ENCODE data around the gene CACNA1I. TPM values are rescaled to one million over a fixed set of nuclear protein-coding genes. Genes with fewer than 3 reads are reported as not detected.

Gene CACNA1I
- total and polyA plus RNA-seq, 11 donors: 0.01 to 0.07 (median 0.04) TPM; not detected in 6

DNA sequence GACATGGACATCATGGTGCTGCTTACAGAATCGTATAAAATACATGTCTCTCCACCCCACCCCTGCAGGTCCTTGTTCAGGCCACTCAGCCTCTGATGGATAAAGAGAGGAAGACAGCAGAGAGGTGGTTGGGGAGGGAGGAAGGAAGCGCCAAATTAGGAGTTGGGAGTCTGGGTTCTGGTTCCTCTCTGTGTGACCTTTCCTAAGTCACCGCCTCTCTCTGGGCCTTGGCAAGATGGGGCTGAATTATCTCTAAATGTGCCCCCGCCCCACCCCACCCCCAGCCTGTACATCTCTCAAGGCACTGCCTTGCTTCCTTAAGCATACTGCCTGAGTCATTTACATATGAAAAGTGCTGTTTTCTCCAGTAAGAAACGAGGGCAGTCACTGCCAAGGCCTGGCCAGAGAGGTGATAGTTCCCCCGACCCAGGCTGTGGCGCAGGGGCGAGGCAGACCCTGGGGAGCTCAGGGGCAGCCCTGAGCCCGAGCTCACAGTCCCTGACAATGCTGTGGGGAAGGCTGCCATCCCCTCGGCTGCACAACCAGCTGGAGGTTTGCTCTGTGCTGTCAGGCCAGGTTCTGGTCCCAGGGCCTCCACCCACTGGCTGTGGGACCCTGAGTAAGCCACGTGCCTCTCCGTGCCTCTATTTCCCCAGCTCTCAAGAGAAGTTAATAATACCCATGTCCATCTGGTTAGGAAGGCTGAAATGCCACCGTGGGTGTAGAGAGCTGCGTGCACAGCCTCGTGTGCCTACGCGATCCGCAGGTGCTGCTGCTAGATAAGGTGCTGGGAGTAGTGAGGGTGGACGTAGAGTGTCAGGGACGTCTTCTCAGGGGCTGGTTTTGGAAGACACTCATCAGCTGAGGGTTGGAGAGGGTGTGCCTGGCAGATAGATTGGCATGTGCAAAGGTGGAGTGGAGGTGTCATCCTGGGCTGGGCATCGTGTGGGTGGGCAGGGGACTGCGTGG is 55.3 kb downstream of the CACNA1I start:
- ATAC-seq: no peak
- H3K27me3 ChIP-seq: peaks cover 5 to 90% (median 31%) of the 10 kb centered on the region in 9 donors
- H3K9me3 ChIP-seq: no peaks in the 10 kb centered on the region
- H3K4me1 ChIP-seq: no peaks in the 10 kb centered on the region
- H3K27ac ChIP-seq: no peak overlapping the region
- WGBS, 4 donors: 48 to 60% (median 52%) methylated on average over 17 to 22 of the region's 22 CpGs
- DNase-seq: peak in 1 of 5 donors; percentile 27
- H3K4me3 ChIP-seq: no peak overlapping the region
- intact Hi-C loops (cut with DNase I): loop anchor here in 1 of 10 donors (10.0 kb wide), 1 partner anchor 399 kb away; no protein-coding TSS in a partner anchor
- no peak for TF ChIP-seq POLR2A (IDR thresholded peaks at IDR 0.05)
- TF ChIP-seq, protein P1, sequence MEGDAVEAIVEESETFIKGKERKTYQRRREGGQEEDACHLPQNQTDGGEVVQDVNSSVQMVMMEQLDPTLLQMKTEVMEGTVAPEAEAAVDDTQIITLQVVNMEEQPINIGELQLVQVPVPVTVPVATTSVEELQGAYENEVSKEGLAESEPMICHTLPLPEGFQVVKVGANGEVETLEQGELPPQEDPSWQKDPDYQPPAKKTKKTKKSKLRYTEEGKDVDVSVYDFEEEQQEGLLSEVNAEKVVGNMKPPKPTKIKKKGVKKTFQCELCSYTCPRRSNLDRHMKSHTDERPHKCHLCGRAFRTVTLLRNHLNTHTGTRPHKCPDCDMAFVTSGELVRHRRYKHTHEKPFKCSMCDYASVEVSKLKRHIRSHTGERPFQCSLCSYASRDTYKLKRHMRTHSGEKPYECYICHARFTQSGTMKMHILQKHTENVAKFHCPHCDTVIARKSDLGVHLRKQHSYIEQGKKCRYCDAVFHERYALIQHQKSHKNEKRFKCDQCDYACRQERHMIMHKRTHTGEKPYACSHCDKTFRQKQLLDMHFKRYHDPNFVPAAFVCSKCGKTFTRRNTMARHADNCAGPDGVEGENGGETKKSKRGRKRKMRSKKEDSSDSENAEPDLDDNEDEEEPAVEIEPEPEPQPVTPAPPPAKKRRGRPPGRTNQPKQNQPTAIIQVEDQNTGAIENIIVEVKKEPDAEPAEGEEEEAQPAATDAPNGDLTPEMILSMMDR (IDR thresholded peaks at IDR 0.05): no peak
- H3K36me3 ChIP-seq: no peaks in the 10 kb centered on the region

DNA sequence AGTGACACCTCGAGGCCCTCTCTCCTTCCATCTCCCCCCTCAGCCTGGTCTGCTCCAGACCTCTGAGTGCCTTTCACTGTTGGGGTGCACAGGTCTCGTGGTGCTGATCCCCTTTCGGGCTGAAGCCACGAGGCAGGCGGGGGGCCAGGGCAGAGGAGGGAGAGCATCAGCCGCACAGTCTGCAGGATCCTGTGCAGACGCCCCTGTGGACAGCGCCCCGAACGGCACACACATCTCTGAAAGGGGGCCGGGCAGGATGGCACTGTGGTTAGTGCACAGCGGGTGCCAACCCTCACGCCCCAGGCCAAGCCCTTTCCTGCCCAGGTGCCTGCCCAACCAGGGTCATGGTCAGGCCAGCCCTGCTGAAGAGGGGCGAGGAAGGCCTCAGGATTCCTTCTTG is 56.7 kb downstream of the CACNA1I start:
- Histone ChIP-seq H3K36me3 (no peaks in the 10 kb centered on the region), H3K4me1 (no peaks in the 10 kb centered on the region), H3K27me3 (peaks cover 5 to 83% (median 27%) of the 10 kb centered on the region in 9 donors), H3K4me3 (no peak overlapping the region), H3K9me3 (no peaks in the 10 kb centered on the region), H3K27ac (no peak overlapping the region)
- DNase-seq (peak in 1 of 5 donors; percentile 44), ATAC-seq (no peak)
- TF ChIP-seq, protein P1 (IDR thresholded peaks at IDR 0.05): no peak
- TF ChIP-seq POLR2A (IDR thresholded peaks at IDR 0.05): no peak
- WGBS, 4 donors: 52 to 72% (median 68%) methylated on average over 7 to 14 of the region's 14 CpGs
- intact Hi-C loops (cut with DNase I): loop anchor here in 1 of 10 donors (10.0 kb wide), 1 partner anchor 398 kb away; no protein-coding TSS in a partner anchor

DNA sequence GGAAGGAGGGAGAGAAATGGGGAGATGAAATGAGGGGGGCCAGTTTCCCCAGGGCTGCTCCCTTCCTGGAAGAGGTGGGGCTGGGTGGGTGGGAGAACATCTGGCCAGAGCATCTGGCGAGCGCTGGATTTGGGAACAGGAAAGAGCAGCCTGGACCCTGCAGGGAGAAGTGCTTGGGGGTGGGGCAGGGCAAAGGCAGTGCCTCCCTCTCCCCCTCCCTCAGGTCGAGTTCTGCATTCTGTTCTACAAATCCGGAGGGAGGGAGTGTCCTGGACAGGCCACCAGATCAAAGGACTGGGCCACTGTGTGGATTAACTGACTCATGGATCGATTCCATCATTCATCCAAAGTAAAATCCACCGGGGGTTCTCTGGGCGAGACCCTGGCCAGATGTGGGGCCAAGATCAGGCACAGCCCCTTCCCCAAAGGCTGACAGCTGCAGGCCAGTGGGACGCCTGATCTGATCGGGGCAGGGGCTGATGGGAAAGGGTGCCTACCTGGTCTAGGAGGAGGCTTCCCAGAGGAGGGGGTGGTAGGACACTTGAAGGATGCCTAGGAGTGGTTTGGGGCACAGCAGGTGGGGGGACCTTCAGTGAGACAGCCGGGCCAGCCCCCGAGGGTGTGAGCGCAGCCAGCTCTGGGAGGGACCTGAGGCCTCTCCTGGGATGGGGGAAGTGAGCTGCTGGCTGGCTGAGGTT is 57.5 kb downstream of the CACNA1I start:
- Histone ChIP-seq H3K27me3 (peaks cover 5 to 77% (median 24%) of the 10 kb centered on the region in 9 donors), H3K4me1 (no peaks in the 10 kb centered on the region), H3K4me3 (no peak overlapping the region), H3K27ac (no peak overlapping the region), H3K9me3 (no peaks in the 10 kb centered on the region), H3K36me3 (no peaks in the 10 kb centered on the region)
- intact Hi-C loops (cut with DNase I): loop anchor here in 1 of 10 donors (10.0 kb wide), 1 partner anchor 397 kb away; no protein-coding TSS in a partner anchor
- no peak for ATAC-seq
- no peak for DNase-seq
- TF ChIP-seq, protein P1 (IDR thresholded peaks at IDR 0.05): no peak
- TF ChIP-seq POLR2A (IDR thresholded peaks at IDR 0.05): no peak
- WGBS, 4 donors: 53 to 66% (median 57%) methylated on average over 12 of the region's 12 CpGs
